Gastrocnemius medialis (tissue), 4 donors: Measurements from ENCODE around the gene PALLD. TPM values are rescaled to one million over a fixed set of nuclear protein-coding genes. Genes with fewer than 3 reads are reported as not detected.

Source experiments
- ATAC-seq, 2 donors: fragments of 150-250 bp; one replicate each; pipeline ENCODE4 v1.9.1; 2016
- DNase-seq, 2 donors: peaks; one replicate each; pipeline ENCODE4 v3.0.0-alpha.2; 2019
- H3K27ac ChIP-seq, 4 donors: fragments of 200-600 bp; sonication (generic); 1 replicate in 1 of 4; 2 replicates in 3 of 4; pipeline ENCODE4 v1.5.1; 2016 to 2018; ENCODE audit warnings: mild to moderate bottlenecking in 2 of 4, moderate library complexity in 1 of 4
- H3K27me3 ChIP-seq, 3 donors: fragments of 200-600 bp; sonication (generic) in 2 of 3; 1 replicate in 1 of 3; 2 replicates in 2 of 3; pipeline versions ENCODE4 v1.5.1 to v1.6.0; 2016 to 2019; ENCODE audit warnings: mild to moderate bottlenecking in 1 of 3, moderate library complexity in 1 of 3
- H3K36me3 ChIP-seq, 2 donors: fragments of 200-600 bp; sonication (generic) in 1 of 2; one replicate each; pipeline ENCODE4 v1.5.1; 2017 to 2018
- H3K4me1 ChIP-seq, 2 donors: fragments of 200-600 bp; sonication (generic) in 1 of 2; one replicate each; pipeline ENCODE4 v1.5.1; 2016 to 2017; ENCODE audit warnings: mild to moderate bottlenecking in 2 of 2
- H3K4me3 ChIP-seq, 4 donors: fragments of 200-600 bp; sonication (generic) in 3 of 4; 1 replicate in 1 of 4; 2 replicates in 3 of 4; pipeline ENCODE4 v1.5.1; 2016 to 2019; ENCODE audit warnings: mild to moderate bottlenecking in 2 of 4
- H3K9me3 ChIP-seq, 3 donors: fragments of 200-600 bp; sonication (generic) in 2 of 3; 1 replicate in 1 of 3; 2 replicates in 2 of 3; pipeline ENCODE4 v1.5.1; 2016 to 2019
- CTCF ChIP-seq, 5 experiments: fragments of 450-650 bp in 3 of 5; fragments of 200-600 bp in 2 of 5; sonication (generic) in 2 of 5; IDR thresholded peaks in 4 of 5; conservative IDR thresholded peaks in 1 of 5; 1 replicate in 4 of 5; 2 replicates in 1 of 5; pipeline ENCODE4 v1.5.1; 2016 to 2019; ENCODE audit warnings: antibody characterized with exemption in 5 of 5, mild to moderate bottlenecking in 3 of 5, moderate library complexity in 3 of 5
- POLR2A ChIP-seq, 2 donors: fragments of 450-650 bp; IDR thresholded peaks; one replicate each; pipeline ENCODE4 v1.6.1; 2017; ENCODE audit warnings: antibody characterized with exemption in 2 of 2, mild to moderate bottlenecking in 2 of 2, moderate library complexity in 2 of 2
- in situ Hi-C, 4 donors: fragments of 200-750 bp; cut with MboI; loops; one replicate each; pipeline versions ENCODE4 v1.15.0 to v1.8.0; 2017; ENCODE audit warnings: low sequenced_read_pairs in 4 of 4
- intact Hi-C: fragments of 100-400 bp; cut with DNase I; formaldehyde crosslinking; loops from one replicate; pipeline ENCODE4 v1.15.1; 2023; ENCODE audit warnings: low total_unique reads
- total RNA-seq, 4 donors: library from RNA; depleted of rRNA; stranded (reverse); fragments of >200 nt; gene quantifications; one replicate each; pipeline versions ENCODE4 v1.1.0 to v1.2.3, GENCODE V29; 2016

PALLD gene
- total RNA-seq, 4 donors from 2014 or later: 165 to 439 (median 319) TPM

- no peak for TF ChIP-seq POLR2A (IDR thresholded peaks at IDR 0.05)
- TF ChIP-seq CTCF (IDR thresholded peaks at IDR 0.05 in 4 of 5, conservative IDR thresholded peaks at IDR 0.05 in 1 of 5): no peak
- DNase-seq (no peak), ATAC-seq (no peak)
- Histone ChIP-seq H3K27ac (no peak overlapping the region), H3K36me3 (peaks cover 0 to 11% of the 10 kb centered on the region in 2 donors), H3K4me3 (no peak overlapping the region), H3K4me1 (peaks cover 0 to 7% of the 10 kb centered on the region in 2 donors), H3K27me3 (no peaks in the 10 kb centered on the region), H3K9me3 (no peaks in the 10 kb centered on the region)
- in situ Hi-C loops (loop anchor here in 3 of 4 donors (25.0 kb wide), 2 partner anchors 498 to 802 kb away; no protein-coding TSS in a partner anchor), intact Hi-C loops (no loop called here)
Observed at GRCh38 chr4:168685136-168685809, 188.4 kb downstream of the PALLD start.

GRCh38 chr4:168688584-168688983 lies 191.7 kb downstream of the PALLD start:
- TF ChIP-seq POLR2A (IDR thresholded peaks at IDR 0.05): no peak
- H3K27me3 ChIP-seq: no peaks in the 10 kb centered on the region
- in situ Hi-C loops (loop anchor here in 3 of 4 donors (25.0 kb wide), 2 partner anchors 501 to 799 kb away; no protein-coding TSS in a partner anchor), intact Hi-C loops (no loop called here)
- peak overlapping the region in 1 of 4 donors; percentile 0 for H3K27ac ChIP-seq
- DNase-seq (no peak), ATAC-seq (no peak)
- H3K4me3 ChIP-seq: no peak overlapping the region
- peaks cover 0 to 7% of the 10 kb centered on the region in 2 donors for H3K4me1 ChIP-seq
- no peaks in the 10 kb centered on the region for H3K9me3 ChIP-seq
- peaks cover 0 to 19% of the 10 kb centered on the region in 2 donors for H3K36me3 ChIP-seq

GRCh38 chr4:168689791-168690190 lies 192.9 kb downstream of the PALLD start:
- H3K9me3 ChIP-seq: no peaks in the 10 kb centered on the region
- in situ Hi-C loops (loop anchor here in 3 of 4 donors (25.0 kb wide), 2 partner anchors 502 to 798 kb away; no protein-coding TSS in a partner anchor), intact Hi-C loops (no loop called here)
- ATAC-seq: no peak
- peaks cover 0 to 7% of the 10 kb centered on the region in 2 donors for H3K4me1 ChIP-seq
- no peak overlapping the region for H3K27ac ChIP-seq
- TF ChIP-seq CTCF (IDR thresholded peaks at IDR 0.05 in 4 of 5, conservative IDR thresholded peaks at IDR 0.05 in 1 of 5): no peak
- no peak for TF ChIP-seq POLR2A (IDR thresholded peaks at IDR 0.05)
- no peak overlapping the region for H3K4me3 ChIP-seq
- no peak for DNase-seq
- no peaks in the 10 kb centered on the region for H3K27me3 ChIP-seq
- peaks cover 0 to 19% of the 10 kb centered on the region in 2 donors for H3K36me3 ChIP-seq

GRCh38 chr4:168690199-168690598 lies 193.3 kb downstream of the PALLD start:
- no peaks in the 10 kb centered on the region for H3K27me3 ChIP-seq
- no peak overlapping the region for H3K4me3 ChIP-seq
- in situ Hi-C loops (loop anchor here in 3 of 4 donors (25.0 kb wide), 2 partner anchors 503 to 797 kb away; no protein-coding TSS in a partner anchor), intact Hi-C loops (no loop called here)
- H3K36me3 ChIP-seq: peaks cover 0 to 19% of the 10 kb centered on the region in 2 donors
- ATAC-seq (no peak), DNase-seq (no peak)
- no peak overlapping the region for H3K27ac ChIP-seq
- H3K4me1 ChIP-seq: peaks cover 0 to 7% of the 10 kb centered on the region in 2 donors
- H3K9me3 ChIP-seq: no peaks in the 10 kb centered on the region
- TF ChIP-seq CTCF (IDR thresholded peaks at IDR 0.05 in 4 of 5, conservative IDR thresholded peaks at IDR 0.05 in 1 of 5) (no peak), POLR2A (IDR thresholded peaks at IDR 0.05) (no peak)

GRCh38 chr4:168691631-168692369 lies 194.9 kb downstream of the PALLD start:
- Histone ChIP-seq H3K9me3 (no peaks in the 10 kb centered on the region), H3K36me3 (peaks cover 0 to 9% of the 10 kb centered on the region in 2 donors), H3K27ac (peak overlapping the region in 1 of 4 donors; percentile 49), H3K27me3 (no peaks in the 10 kb centered on the region), H3K4me3 (no peak overlapping the region), H3K4me1 (peaks cover 0 to 7% of the 10 kb centered on the region in 2 donors)
- intact Hi-C loops: no loop called here
- DNase-seq (no peak), ATAC-seq (no peak)
- TF ChIP-seq CTCF (IDR thresholded peaks at IDR 0.05 in 4 of 5, conservative IDR thresholded peaks at IDR 0.05 in 1 of 5) (no peak), POLR2A (IDR thresholded peaks at IDR 0.05) (no peak)
- in situ Hi-C loops: loop anchor here in 3 of 4 donors (25.0 kb wide), 2 partner anchors 504 to 796 kb away; no protein-coding TSS in a partner anchor
